ACC112 (cell line): Measurements from ENCODE around the gene BSCL2.

Experiments used
- H2AFZ ChIP-seq: fragments of 200-600 bp; sonication (generic); one replicate; pipeline ENCODE4 v1.6.0; 2017; ENCODE audit warnings: antibody characterized with exemption, low read length; ENCODE audit not compliant: unreplicated experiment
- H3K27ac ChIP-seq: fragments of 200-600 bp; sonication (generic); 2 replicates; pipeline ENCODE4 v1.5.1; 2014; ENCODE audit warnings: low read depth, mild to moderate bottlenecking, antibody characterized with exemption, low read length, moderate library complexity
- H3K27me3 ChIP-seq: fragments of 200-600 bp; sonication (generic); 2 replicates; pipeline ENCODE4 v1.6.1; 2014; ENCODE audit warnings: mild to moderate bottlenecking, antibody characterized with exemption, low read length, moderate library complexity, mixed read lengths; ENCODE audit not compliant: insufficient read depth
- H3K36me3 ChIP-seq: fragments of 200-600 bp; sonication (generic); 2 replicates; pipeline ENCODE4 v1.6.1; 2016; ENCODE audit warnings: mild to moderate bottlenecking, antibody characterized with exemption, low read length, moderate library complexity, mixed read lengths; ENCODE audit not compliant: insufficient read depth
- H3K4me1 ChIP-seq: fragments of 200-600 bp; sonication (generic); one replicate; pipeline ENCODE4 v1.6.1; 2016; ENCODE audit warnings: low read length, mixed read lengths; ENCODE audit not compliant: insufficient read depth, unreplicated experiment, control insufficient read depth
- H3K4me3 ChIP-seq: fragments of 200-600 bp; sonication (generic); 2 replicates; pipeline ENCODE4 v1.5.1; 2014; ENCODE audit warnings: mild to moderate bottlenecking, low read depth, low read length
- H3K79me2 ChIP-seq: fragments of 200-600 bp; sonication (generic); one replicate; pipeline ENCODE4 v1.6.0; 2016; ENCODE audit warnings: low read length; ENCODE audit not compliant: control insufficient read depth, unreplicated experiment, insufficient read depth

BSCL2 gene

GRCh38 chr11:62716816-62717215 is 9.6 kb upstream of the BSCL2 start:
- no peak overlapping the region for H3K27ac ChIP-seq
- peaks cover 54% of the 10 kb centered on the region for H3K79me2 ChIP-seq
- H3K4me3 ChIP-seq, result no peak overlapping the region
- H3K4me1 ChIP-seq, result peaks cover 14% of the 10 kb centered on the region
- H3K36me3 ChIP-seq, result peaks cover 69% of the 10 kb centered on the region
- H3K27me3 ChIP-seq, result no peaks in the 10 kb centered on the region
- H2AFZ ChIP-seq, result no peak overlapping the region

- H3K4me3 ChIP-seq, result no peak overlapping the region
- no peak overlapping the region for H2AFZ ChIP-seq
- peaks cover 47% of the 10 kb centered on the region for H3K79me2 ChIP-seq
- H3K4me1 ChIP-seq, result peaks cover 14% of the 10 kb centered on the region
- no peaks in the 10 kb centered on the region for H3K27me3 ChIP-seq
- peaks cover 63% of the 10 kb centered on the region for H3K36me3 ChIP-seq
- no peak overlapping the region for H3K27ac ChIP-seq
Measured at GRCh38 chr11:62716206-62716605, 9.0 kb upstream of the BSCL2 start.

GRCh38 chr11:62715150-62716130 is 8.2 kb upstream of the BSCL2 start:
- Histone ChIP-seq H2AFZ (no peak overlapping the region), H3K4me1 (peaks cover 15% of the 10 kb centered on the region), H3K36me3 (peaks cover 63% of the 10 kb centered on the region), H3K4me3 (no peak overlapping the region), H3K79me2 (peaks cover 42% of the 10 kb centered on the region), H3K27me3 (no peaks in the 10 kb centered on the region), H3K27ac (no peak overlapping the region)

GRCh38 chr11:62713343-62713742 is 6.1 kb upstream of the BSCL2 start:
- peak overlapping the region; percentile 32; the same call in 1 of the 2 replicates for H3K27ac ChIP-seq
- no peak overlapping the region for H2AFZ ChIP-seq
- H3K27me3 ChIP-seq, result no peaks in the 10 kb centered on the region
- H3K79me2 ChIP-seq, result peaks cover 32% of the 10 kb centered on the region
- H3K4me3 ChIP-seq, result no peak overlapping the region
- peaks cover 56% of the 10 kb centered on the region for H3K36me3 ChIP-seq
- H3K4me1 ChIP-seq, result peaks cover 25% of the 10 kb centered on the region

GRCh38 chr11:62712861-62713260 is 5.6 kb upstream of the BSCL2 start:
- H3K27ac ChIP-seq, result peak overlapping the region; percentile 32; the same call in 1 of the 2 replicates
- peaks cover 25% of the 10 kb centered on the region for H3K4me1 ChIP-seq
- H2AFZ ChIP-seq, result no peak overlapping the region
- peaks cover 28% of the 10 kb centered on the region for H3K79me2 ChIP-seq
- H3K36me3 ChIP-seq, result peaks cover 52% of the 10 kb centered on the region
- H3K4me3 ChIP-seq, result no peak overlapping the region
- H3K27me3 ChIP-seq, result no peaks in the 10 kb centered on the region

GRCh38 chr11:62712276-62712812 is 5.1 kb upstream of the BSCL2 start:
- H3K79me2 ChIP-seq, result peaks cover 23% of the 10 kb centered on the region
- H3K27me3 ChIP-seq, result no peaks in the 10 kb centered on the region
- 0 out of 2 replicates have a peak overlapping the region, but pooled peaks have one; percentile 32 for H3K27ac ChIP-seq
- peaks cover 48% of the 10 kb centered on the region for H3K36me3 ChIP-seq
- H2AFZ ChIP-seq, result no peak overlapping the region
- H3K4me1 ChIP-seq, result peaks cover 25% of the 10 kb centered on the region
- H3K4me3 ChIP-seq, result no peak overlapping the region

GRCh38 chr11:62710001-62710345 is 2.7 kb upstream of the BSCL2 start:
- Histone ChIP-seq H3K79me2 (peaks cover 4% of the 10 kb centered on the region), H3K27ac (peak overlapping the region; percentile 88), H3K4me3 (peak overlapping the region; percentile 79), H3K36me3 (peaks cover 33% of the 10 kb centered on the region), H2AFZ (peak overlapping the region; percentile 92), H3K4me1 (peaks cover 36% of the 10 kb centered on the region), H3K27me3 (no peaks in the 10 kb centered on the region)

GRCh38 chr11:62709247-62710000 is 2.2 kb upstream of the BSCL2 start:
- Histone ChIP-seq H3K27ac (peak overlapping the region; percentile 88), H3K4me3 (peak overlapping the region; percentile 79), H3K36me3 (peaks cover 30% of the 10 kb centered on the region), H3K4me1 (peaks cover 36% of the 10 kb centered on the region), H2AFZ (peak overlapping the region; percentile 92), H3K27me3 (no peaks in the 10 kb centered on the region), H3K79me2 (peaks cover 3% of the 10 kb centered on the region)

- H3K27ac ChIP-seq, result peak overlapping the region; percentile 88
- peak overlapping the region; percentile 66 for H2AFZ ChIP-seq
- no peaks in the 10 kb centered on the region for H3K79me2 ChIP-seq
- H3K36me3 ChIP-seq, result peaks cover 26% of the 10 kb centered on the region
- peak overlapping the region; percentile 79 for H3K4me3 ChIP-seq
- H3K4me1 ChIP-seq, result peaks cover 36% of the 10 kb centered on the region
- no peaks in the 10 kb centered on the region for H3K27me3 ChIP-seq
Measured at GRCh38 chr11:62708793-62709192, 1.6 kb upstream of the BSCL2 start.

- Histone ChIP-seq H3K27ac (0 out of 2 replicates have a peak overlapping the region, but pooled peaks have one; percentile 88), H3K4me3 (peak overlapping the region; percentile 79), H3K79me2 (no peaks in the 10 kb centered on the region), H3K36me3 (peaks cover 22% of the 10 kb centered on the region), H2AFZ (no peak overlapping the region), H3K4me1 (peaks cover 34% of the 10 kb centered on the region), H3K27me3 (no peaks in the 10 kb centered on the region)
Measured at GRCh38 chr11:62708392-62708791, 1.2 kb upstream of the BSCL2 start.
